ENCODE measurements around the gene TOX3.

The TOX3 gene

GRCh38 chr16:52441886-52442285 is 105.1 kb downstream of the TOX3 start:
- no peak for DNase-seq

DNA sequence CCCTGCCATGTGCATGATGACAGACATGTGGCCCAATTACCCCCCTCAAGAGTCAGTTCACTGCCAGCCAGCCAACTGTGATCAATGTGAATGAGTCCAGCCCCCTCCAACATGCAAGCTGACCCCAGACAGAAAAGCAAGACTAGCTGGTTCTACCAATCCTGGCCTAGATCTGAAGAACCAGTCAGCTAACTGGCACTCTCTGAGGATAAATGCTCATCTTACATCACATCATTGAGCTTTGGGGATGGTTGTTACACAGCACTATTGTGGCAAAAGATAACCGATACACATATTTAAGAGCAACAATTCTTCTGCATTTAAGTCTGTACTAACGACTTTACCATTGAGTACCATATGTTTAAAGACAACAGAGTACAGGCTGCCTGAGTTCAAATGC is 106.7 kb downstream of the TOX3 start:
- no peak for DNase-seq

DNA sequence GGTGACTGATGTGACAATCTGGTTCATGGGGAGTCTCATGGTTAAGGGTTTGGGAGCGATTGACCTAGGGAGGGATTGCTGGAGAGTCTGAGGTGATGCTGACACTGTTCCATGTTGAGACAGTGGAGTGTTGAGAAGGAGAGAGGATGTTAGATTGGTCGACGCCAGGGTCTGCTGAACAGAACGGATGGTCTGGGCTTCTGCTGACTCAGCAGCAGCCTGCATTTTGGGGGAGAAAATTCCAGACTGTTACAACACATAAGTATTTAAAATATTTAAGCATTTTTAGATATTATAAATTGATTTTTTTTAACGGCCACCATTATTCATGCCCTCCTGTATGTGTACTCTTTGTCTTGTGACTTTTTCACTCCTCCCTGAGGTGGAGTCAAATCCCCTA is 107.2 kb downstream of the TOX3 start:
- DNase-seq, result no peak

GRCh38 chr16:52439171-52439701 is 107.7 kb downstream of the TOX3 start:
- no peak for DNase-seq

DNA sequence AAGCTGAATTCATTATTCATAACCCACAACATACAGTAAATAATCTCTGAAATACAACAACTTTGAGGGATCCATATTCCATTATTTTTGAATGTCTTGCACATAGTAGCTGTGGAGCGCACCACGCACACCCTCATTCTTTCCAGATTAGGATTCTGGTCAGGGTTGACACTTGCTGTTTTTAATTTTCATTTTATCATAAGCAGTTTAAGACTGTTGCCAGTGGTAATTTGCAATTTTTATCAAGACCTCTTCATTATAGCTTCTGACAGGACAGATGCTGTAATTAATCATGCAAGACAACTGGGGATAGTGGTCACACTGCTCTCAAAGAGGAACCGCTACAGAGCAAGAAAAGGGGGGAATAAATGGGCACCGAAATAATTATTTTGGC is 109.7 kb downstream of the TOX3 start:
- DNase-seq, result no peak

GRCh38 chr16:52436339-52437276 is 110.3 kb downstream of the TOX3 start:
- no peak for DNase-seq

- no peak for DNase-seq
Measured at GRCh38 chr16:52434224-52434623, 112.7 kb downstream of the TOX3 start.

DNA sequence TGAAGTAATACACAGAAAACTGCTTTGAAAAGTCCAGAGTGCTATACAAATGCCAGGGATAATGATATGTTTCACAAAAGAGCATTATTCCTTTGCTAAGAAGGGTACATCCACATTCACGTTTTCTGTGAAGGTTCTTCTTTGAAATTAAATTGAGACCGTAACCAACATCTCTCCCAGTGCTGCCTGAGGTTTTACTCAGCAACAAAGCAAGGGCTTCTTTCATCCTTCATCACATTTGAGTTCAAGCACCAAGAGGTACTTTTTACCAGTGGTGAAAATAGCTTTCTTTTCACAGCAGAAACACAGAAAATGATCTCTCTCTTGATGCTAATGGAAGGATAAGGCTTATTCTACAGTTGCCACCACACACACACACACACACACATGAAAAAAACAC is 113.3 kb downstream of the TOX3 start:
- no peak for DNase-seq

DNA sequence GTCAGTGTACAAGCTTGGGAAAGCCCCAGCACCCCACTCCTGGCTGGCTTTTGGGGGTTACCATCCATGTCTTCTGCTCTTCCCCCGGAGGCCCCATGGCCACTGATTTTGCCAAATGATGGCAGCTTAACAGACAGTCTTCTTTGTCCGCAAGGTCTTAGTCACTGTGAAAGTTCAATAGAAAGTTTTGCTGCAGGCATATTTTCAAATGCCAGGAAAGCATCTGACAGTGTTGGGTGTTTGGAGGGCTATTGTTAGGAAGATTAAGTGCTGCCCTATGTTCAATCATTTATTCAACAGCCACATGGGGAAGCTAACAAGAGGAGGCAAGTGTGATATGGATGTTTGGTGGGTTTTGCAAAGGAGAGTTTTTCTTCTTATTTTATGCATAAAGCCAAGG is 122.4 kb downstream of the TOX3 start:
- no peak for DNase-seq

DNA sequence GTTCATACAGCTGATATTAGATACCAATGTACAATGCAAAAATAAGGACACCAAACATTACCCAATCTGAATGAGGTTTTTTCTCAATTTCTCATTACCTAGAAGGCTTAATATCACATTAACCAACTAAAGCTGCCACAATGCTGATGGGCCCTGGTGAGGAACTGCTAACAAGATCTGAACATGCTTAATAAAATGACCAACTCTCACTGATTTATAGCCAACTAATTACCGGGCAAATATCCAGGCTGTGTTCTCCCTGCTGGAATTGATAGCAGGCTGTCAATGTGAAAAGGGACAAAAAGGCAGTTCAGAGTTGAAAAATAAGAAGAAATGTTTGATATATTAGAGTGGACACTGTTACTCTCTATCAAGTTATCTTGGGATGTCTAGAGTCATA is 124.6 kb downstream of the TOX3 start:
- DNase-seq, result no peak

GRCh38 chr16:52418201-52418600 is 128.7 kb downstream of the TOX3 start:
- DNase-seq, result no peak

DNA sequence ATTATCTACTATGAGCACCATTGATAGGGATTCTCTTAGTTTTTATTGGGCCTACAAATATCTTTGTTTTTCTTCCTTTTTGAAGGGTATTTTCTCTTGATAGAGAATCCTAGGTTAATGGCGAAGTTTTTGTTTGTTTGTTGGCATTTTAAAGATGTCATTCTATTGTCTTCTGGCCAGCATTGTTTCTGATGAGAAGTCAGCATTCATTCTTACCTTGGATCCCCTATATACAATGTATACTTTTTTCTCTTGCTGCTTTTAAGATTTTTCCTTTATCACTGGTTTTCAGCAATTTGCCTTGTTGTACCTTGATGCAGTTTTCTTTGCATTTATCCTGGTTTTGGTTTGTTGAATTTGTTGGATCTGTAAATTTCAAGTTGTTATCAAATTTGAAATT is 130.1 kb downstream of the TOX3 start:
- no peak for DNase-seq

- DNase-seq, result no peak
Measured at GRCh38 chr16:52411011-52411410, 135.9 kb downstream of the TOX3 start.

GRCh38 chr16:52408191-52408845 is 138.6 kb downstream of the TOX3 start:
- no peak for DNase-seq

- no peak for DNase-seq
Measured at GRCh38 chr16:52407778-52408177, 139.2 kb downstream of the TOX3 start.

GRCh38 chr16:52405441-52405840 is 141.5 kb downstream of the TOX3 start:
- DNase-seq, result no peak

DNA sequence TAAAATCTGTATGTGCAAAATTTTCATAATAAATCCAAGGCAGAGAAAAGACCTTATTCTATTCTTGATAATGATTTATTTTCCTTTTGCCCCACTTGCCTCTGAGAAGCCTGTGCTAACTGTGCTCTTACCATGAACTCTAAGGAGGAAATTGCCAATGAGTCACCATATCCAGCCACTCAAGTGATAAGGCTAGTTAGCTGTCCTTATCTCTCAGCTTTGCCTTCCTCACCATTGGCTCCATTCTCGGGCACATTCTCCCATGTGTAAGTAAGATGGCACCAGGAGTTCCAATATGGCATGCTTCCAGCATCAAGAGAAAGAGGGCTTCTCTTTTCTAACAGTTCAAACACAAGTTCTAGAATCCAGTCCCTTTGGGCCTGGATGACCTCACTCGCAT is 142.4 kb downstream of the TOX3 start:
- DNase-seq, result no peak

- no peak for DNase-seq
Measured at GRCh38 chr16:52399116-52399515, 147.8 kb downstream of the TOX3 start.

DNA sequence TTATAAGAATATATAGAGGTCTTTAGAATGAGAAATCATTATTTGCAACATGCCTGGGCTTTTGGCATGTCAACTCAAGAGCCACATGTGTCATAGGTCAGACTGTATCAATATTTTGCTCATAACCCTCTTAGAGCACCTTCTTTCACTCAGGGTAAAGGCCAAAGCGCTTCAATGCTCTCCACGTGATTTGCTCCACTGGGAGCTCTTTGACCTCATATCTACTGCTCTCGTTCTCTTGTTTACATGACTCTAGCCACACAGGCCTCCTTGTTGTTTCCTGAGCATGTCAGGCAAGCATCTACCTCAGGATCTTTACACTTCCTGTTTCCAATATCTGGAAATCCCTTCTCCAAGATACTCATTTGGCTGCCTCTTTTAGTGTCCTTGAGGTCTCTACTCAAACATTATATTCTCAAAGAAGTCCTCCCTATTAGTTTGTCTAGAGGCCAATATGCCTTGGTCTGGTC is 148.4 kb downstream of the TOX3 start:
- no peak for DNase-seq

- no peak for DNase-seq
Measured at GRCh38 chr16:52398021-52398420, 148.9 kb downstream of the TOX3 start.

- DNase-seq, result no peak
Measured at GRCh38 chr16:52393448-52393847, 153.5 kb downstream of the TOX3 start.

- DNase-seq, result no peak
Measured at GRCh38 chr16:52389045-52389444, 157.9 kb downstream of the TOX3 start.
